ENCODE data around the gene BMP15. TPM values are rescaled to one million over a fixed set of nuclear protein-coding genes. Genes with fewer than 3 reads are reported as not detected.

The BMP15 gene
- not detected for total RNA-seq
- polyA plus RNA-seq (ENCODE audit: insufficient read depth, low read depth, low replicate concordance), result not detected
- long read RNA-seq, donor 1, result 0 reads
- long read RNA-seq, donor 2, result 0 reads
- long read RNA-seq, donor 3, result 0 reads
- long read RNA-seq, donor 4, result 0 reads
- long read RNA-seq, donor 5, result 0 reads
- long read RNA-seq, donor 6, result 0 reads
- long read RNA-seq, donor 7, result 0 reads
- long read RNA-seq, donor 8, result 0 reads
- long read RNA-seq, donor 9, result 0 reads
- long read RNA-seq, donor 10, result 0 reads

- intact Hi-C loops (cut with DNase I), result no loop called here
- TF ChIP-seq, protein P1, sequence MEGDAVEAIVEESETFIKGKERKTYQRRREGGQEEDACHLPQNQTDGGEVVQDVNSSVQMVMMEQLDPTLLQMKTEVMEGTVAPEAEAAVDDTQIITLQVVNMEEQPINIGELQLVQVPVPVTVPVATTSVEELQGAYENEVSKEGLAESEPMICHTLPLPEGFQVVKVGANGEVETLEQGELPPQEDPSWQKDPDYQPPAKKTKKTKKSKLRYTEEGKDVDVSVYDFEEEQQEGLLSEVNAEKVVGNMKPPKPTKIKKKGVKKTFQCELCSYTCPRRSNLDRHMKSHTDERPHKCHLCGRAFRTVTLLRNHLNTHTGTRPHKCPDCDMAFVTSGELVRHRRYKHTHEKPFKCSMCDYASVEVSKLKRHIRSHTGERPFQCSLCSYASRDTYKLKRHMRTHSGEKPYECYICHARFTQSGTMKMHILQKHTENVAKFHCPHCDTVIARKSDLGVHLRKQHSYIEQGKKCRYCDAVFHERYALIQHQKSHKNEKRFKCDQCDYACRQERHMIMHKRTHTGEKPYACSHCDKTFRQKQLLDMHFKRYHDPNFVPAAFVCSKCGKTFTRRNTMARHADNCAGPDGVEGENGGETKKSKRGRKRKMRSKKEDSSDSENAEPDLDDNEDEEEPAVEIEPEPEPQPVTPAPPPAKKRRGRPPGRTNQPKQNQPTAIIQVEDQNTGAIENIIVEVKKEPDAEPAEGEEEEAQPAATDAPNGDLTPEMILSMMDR (IDR thresholded peaks at IDR 0.05; ENCODE audit: borderline replicate concordance, extremely low read depth, insufficient read depth), result no peak
- H3K4me3 ChIP-seq (ENCODE audit: low read length in 3 of 3), result no peak within 1 kb of the TSS
- H3K4me1 ChIP-seq (ENCODE audit: control insufficient read depth in 2 of 3, insufficient read depth in 2 of 3, low read depth in 1 of 3, low read length in 3 of 3), result no peaks in the 10 kb centered on the region
- no peak within 1 kb of the TSS for H3K27ac ChIP-seq (ENCODE audit: low read depth in 2 of 2, low read length in 2 of 2)
- DNase-seq (no peak), FAIRE-seq (no peak)
- H3K27me3 ChIP-seq (ENCODE audit: control insufficient read depth, insufficient read depth, low read length), result peaks cover 3% of the 10 kb centered on the region
- no peaks in the 10 kb centered on the region for H3K36me3 ChIP-seq (ENCODE audit: control insufficient read depth in 2 of 3, insufficient read depth in 3 of 3, low read length in 3 of 3)
- H3K9me3 ChIP-seq (ENCODE audit: control insufficient read depth in 2 of 3, insufficient read depth in 1 of 3, low read length in 3 of 3), result no peaks in the 10 kb centered on the region
- H3K9ac ChIP-seq (ENCODE audit: low read length in 3 of 3), result no peak within 1 kb of the TSS
These were observed at the start of gene BMP15 for GRCh38 chrX:50910685-50911176. BMP15 (plus strand) TSS chrX:50910735; CDS start chrX:50910784, 49 bp downstream.

DNA sequence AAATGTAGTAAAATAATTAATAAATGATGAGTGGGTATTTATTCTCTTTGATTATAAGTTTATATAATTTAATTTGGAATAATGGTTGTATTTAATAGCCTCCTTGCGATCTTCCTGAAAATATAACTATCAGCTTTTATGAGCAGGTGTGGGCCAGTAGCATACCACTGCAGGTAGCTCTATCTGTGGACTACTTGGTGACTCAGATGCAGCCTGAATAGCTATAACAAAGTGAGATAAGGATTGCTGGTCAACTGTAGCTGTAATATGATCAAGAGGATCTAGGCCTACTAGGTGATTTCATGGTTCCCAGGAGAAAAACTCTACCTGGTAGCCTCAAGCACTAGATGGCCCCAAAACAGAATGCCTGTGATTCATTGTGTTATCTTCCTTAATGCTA, 47.1 kb upstream of the BMP15 start:
- peak; percentile 8 for FAIRE-seq

DNA sequence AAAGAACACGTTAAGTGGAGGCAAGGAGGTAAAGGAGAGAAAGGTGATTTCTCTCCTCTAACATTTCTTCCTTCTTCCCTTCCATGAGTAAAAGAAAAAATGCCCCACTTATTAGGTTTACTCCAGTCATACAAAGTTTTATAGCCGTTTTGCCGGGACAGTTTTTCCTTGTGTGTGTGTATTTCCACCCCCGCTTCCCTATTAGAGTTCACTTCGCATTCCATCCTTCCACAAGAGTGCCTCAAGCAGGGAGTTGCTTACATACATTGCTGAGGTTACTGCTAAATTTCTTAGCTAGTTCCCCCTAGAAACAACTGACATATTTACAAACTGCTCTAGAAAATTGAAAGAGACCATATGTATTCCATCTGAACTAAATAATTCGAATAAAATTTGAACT, 45.2 kb upstream of the BMP15 start:
- intact Hi-C loops (cut with DNase I), result no loop called here
- H3K4me1 ChIP-seq (ENCODE audit: control insufficient read depth in 2 of 3, insufficient read depth in 2 of 3, low read depth in 1 of 3, low read length in 3 of 3), result no peaks in the 10 kb centered on the region
- DNase-seq (peak in 2 of 5 donors; percentile 35 to 61), FAIRE-seq (no peak)
- no peaks in the 10 kb centered on the region for H3K36me3 ChIP-seq (ENCODE audit: control insufficient read depth in 2 of 3, insufficient read depth in 3 of 3, low read length in 3 of 3)
- H3K27ac ChIP-seq (ENCODE audit: low read depth in 2 of 2, low read length in 2 of 2), result no peak overlapping the region
- H3K9me3 ChIP-seq (ENCODE audit: control insufficient read depth in 2 of 3, insufficient read depth in 1 of 3, low read length in 3 of 3), result no peaks in the 10 kb centered on the region
- no peaks in the 10 kb centered on the region for H3K27me3 ChIP-seq (ENCODE audit: control insufficient read depth, insufficient read depth, low read length)
- H3K9ac ChIP-seq (ENCODE audit: low read length in 3 of 3), result no peak overlapping the region
- TF ChIP-seq, protein P1 (IDR thresholded peaks at IDR 0.05; ENCODE audit: borderline replicate concordance, extremely low read depth, insufficient read depth), result no peak
- H3K4me3 ChIP-seq (ENCODE audit: low read length in 3 of 3), result no peak overlapping the region

More for the DNA sequence above, 47.1 kb upstream of the BMP15 start:
- Histone ChIP-seq H3K36me3 (ENCODE audit: control insufficient read depth in 2 of 3, insufficient read depth in 3 of 3, low read length in 3 of 3) (no peaks in the 10 kb centered on the region), H3K9ac (ENCODE audit: low read length in 3 of 3) (no peak overlapping the region), H3K4me3 (ENCODE audit: low read length in 3 of 3) (no peak overlapping the region), H3K27ac (ENCODE audit: low read depth in 2 of 2, low read length in 2 of 2) (no peak overlapping the region), H3K9me3 (ENCODE audit: control insufficient read depth in 2 of 3, insufficient read depth in 1 of 3, low read length in 3 of 3) (no peaks in the 10 kb centered on the region), H3K27me3 (ENCODE audit: control insufficient read depth, insufficient read depth, low read length) (no peaks in the 10 kb centered on the region), H3K4me1 (ENCODE audit: control insufficient read depth in 2 of 3, insufficient read depth in 2 of 3, low read depth in 1 of 3, low read length in 3 of 3) (no peaks in the 10 kb centered on the region)
- TF ChIP-seq, protein P1 (IDR thresholded peaks at IDR 0.05; ENCODE audit: borderline replicate concordance, extremely low read depth, insufficient read depth), result no peak
- intact Hi-C loops (cut with DNase I), result no loop called here
- DNase-seq, result no peak
